ENCODE data around the gene PKHD1. TPM values are rescaled to one million over a fixed set of nuclear protein-coding genes. Genes with fewer than 3 reads are reported as not detected.

Gene PKHD1
- total RNA-seq, 1 experiment from 2014 or later = not detected

DNA sequence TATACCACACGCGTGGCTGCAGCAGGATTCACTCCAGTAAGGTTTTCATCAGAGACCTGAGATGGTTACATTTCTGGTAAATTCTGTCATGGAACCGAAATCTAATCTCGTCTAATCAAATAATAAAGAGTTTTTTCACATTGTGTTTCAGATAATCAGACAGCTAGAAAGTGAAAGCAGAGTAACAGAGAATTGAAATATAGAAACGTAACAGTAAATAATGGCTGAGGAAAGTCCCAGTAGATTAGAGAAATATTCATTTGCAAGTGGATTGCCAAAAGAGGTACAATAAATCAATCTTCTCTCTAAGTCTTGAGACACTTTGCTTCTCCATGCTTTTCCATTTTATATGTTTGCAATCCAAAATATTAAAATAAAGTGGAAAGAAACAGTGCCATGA lies 42.4 kb downstream of the PKHD1 start:
- DNase-seq (ENCODE audit: low read depth) = no peak

DNA sequence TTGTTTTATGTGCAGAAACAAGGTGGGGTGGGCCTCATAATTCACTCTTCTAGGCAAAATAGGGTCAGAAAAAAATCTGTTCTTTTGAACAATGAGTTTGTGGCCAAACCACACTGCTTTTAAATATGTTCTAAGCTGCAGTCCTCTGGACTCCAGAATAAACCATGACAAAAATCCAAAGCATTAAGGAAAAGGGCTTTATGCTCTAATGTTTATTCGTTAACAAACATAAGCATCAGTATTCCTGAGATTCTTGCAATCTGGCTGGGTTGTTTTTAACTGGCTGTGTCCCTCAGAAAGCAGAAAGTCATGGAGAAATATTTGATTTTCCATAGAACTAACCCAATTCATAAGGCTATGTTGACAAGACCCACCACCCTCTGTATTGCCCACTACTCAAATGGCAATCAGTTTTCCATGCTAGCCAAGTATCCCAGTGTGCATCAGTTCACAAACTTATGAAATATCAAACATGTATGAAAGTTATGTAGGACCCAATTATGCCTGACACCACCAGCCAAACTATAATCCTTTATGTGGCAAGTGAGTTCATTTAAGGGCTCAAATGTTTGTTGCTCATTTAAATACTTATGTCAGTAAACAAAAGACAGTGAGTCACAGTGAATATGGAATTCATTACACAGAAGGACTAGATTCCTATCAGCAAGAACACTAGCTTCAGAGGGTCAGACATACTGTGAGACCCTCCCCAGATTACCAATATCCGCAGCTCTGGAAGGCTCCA lies 45.1 kb downstream of the PKHD1 start:
- DNase-seq (ENCODE audit: low read depth) = no peak

DNA sequence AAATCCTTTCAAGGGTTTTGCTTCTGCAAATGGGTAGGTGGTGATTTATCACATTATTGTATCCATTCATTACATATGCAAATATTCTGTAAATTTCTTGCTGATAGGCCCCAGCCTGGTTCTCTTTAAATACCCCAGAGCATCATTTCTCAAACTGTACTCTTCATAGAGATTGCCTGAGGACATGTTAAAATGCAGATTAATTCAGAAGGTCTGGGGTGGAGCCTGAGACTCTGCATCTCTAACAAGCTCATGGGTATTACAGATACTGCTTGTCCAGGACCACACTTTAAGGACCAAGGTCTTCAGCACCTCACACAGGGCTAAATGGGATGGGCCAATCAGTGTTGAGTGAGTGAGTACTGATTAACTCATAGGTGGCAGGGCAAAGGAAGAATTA lies 46.3 kb downstream of the PKHD1 start:
- no peak for DNase-seq (ENCODE audit: low read depth)

DNA sequence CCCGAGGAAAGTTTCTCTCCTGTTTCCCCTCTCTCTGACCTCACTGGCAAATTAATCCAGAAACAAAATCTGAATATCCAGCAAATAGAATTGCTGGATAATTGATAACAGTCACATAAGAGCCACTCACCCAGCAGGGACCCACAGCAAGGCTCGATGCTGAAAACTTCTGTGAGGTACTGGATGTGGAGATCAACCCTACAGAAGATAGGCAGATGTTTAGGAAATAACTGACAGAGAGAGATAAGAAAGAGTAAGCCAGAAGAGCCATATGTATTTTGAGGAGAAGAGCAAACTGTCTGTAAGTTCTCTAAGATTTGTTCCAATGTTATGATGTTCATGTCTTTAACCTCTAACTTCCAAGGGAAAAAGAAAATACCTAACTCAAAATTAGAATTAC lies 59.7 kb downstream of the PKHD1 start:
- no peak for DNase-seq (ENCODE audit: low read depth)

DNA sequence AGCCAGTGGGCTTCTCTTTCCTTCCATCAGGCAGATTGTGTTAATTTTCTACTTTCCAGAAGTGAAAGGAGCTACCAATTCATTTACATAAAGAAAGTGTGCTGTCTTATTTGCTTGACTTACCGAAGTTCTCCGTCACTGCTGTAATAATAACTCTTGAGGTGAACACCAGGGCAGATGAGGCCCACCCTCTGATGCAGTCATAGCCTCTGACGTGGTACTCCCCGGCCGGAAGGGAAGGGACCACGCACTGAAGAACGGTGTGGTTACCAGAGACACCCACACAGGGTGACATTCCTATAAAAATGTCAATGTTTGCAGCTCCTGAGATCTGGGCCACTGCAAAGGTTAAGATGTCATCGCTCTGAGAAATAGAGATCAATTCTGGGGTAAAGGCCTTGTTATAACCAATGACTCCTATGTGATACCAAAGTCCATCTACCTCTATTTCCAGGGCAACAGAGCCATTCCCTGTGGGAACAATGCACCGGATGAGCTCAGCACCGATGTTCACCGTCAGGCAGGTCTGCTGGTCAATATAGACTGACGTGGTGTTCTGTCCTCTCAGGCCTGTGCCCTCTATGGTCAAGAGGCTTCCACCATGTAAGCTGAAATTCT lies 62.9 kb downstream of the PKHD1 start:
- no peak for DNase-seq (ENCODE audit: low read depth)

DNA sequence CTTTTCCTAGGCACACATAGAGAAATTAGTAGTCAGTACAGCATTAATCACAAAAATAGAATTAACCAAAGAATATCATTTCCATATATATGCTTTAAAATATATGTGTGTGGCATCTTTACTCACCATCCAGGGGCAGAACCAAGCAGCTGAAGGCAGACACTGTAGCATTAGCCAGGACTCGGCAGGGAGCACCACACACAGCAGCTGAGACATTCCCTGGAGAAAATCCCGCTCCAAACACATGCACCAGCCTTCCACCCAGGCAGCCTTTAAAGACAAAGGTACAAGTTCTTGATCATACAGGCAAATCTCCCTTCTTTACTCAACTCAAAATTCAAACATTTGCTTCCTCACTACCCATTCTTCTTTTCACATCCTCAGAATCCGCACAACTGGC lies 64.7 kb downstream of the PKHD1 start:
- DNase-seq (ENCODE audit: low read depth) = no peak

DNA sequence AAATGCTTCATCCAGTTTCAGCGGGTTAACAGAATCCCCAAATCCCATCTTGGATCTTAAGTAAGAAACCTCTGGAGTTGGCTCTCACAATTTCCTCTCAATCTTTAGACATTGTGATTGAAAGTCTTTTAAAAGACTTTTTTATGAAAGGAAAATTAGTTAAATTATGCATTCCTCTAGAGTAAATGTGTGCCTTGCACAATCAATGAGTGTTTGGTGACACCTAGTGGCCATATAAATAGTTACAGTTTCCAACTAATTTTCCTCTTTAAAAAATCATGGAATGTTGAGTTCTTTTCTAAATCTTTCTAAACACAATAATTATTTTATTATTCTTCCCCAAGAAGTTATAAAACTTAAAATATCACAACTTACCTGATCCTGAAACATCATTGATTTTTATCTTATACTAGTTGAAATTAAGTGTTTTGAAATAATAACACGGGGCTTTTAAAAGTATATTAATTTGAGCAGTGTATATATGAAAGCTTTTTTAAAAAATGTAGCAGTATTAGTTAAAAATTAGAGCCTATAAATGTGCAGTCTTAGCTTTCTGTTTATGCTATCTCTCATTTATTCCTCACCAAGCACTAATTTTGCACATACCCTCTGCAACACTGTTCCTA lies 66.4 kb downstream of the PKHD1 start:
- DNase-seq (ENCODE audit: low read depth) = peak; percentile 16

DNA sequence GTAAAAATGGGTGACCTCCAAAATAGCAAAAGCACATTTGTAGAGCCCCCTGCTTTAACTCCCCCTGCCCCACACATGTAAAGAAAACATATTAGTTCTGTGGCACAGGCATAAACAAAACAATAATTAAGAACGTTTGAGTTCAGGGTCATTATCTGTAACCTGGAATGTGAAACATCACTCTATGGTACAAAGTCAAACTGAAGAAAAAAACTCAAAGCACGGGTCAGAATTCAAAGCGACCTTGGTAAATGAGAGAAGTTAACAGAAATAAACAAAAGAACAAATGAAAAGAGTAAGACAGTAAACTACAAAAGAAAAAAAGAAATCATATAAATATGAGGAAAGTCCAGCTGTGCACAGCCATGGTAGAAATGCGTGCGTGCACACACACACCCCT lies 67.5 kb downstream of the PKHD1 start:
- no peak for DNase-seq (ENCODE audit: low read depth)

DNA sequence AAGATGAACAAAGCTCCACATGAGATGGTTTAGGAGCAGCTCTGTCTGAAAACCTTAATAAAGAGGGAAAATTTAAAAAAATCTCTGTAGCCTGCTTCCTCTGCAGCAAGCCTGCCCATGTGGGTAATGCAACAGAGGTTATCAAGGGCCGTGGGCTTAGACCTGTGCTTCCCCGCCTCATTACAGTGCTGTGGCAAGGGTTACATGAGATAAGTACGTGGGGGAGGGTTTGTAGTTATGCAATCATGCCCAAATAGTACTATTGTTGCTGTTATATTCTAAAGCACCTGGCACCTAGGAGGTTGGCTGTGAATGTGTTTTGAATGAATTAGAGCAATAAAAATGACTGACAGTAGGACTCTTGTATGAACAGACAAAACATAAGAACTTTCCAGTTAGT lies 68.3 kb downstream of the PKHD1 start:
- no peak for DNase-seq (ENCODE audit: low read depth)

DNA sequence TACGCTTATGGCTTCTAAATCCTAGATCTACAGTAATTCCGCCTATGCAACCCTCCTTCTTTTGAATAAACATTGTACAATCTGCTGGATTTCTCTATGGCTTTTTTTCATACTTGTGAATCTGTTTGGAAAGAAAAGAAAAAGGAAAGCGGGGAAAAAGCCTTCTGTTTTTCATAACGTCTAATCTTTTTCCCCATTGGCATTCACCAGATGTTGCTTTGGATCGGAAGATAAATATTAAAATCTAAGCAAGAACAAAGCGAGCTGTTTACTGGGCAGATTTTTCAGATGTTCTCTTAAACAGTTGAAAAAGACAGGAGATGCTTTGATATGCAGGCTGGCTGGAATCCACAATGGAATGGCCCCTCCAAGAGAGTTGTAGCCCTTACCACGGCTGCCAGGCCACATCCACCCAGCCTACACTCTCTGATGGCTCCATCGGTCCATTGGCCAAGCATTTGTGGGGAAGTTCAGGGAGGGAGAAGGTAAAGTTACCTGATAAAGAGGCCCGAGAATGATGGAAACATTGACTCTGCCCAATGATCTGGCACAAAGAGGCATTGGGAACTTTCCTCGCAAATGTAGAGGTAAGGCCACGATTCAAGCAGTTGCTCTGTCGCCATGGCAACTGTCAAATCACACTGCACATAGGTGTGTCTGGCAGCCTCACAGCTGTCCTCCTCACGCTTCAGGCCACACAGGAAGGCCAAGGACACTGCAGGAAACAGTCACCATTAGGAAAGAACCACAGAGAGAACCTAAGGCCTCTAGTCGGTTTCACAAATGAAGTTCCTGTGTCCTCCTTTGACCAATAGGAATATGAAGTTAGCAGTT lies 70.3 kb downstream of the PKHD1 start:
- no peak for DNase-seq (ENCODE audit: low read depth)

DNA sequence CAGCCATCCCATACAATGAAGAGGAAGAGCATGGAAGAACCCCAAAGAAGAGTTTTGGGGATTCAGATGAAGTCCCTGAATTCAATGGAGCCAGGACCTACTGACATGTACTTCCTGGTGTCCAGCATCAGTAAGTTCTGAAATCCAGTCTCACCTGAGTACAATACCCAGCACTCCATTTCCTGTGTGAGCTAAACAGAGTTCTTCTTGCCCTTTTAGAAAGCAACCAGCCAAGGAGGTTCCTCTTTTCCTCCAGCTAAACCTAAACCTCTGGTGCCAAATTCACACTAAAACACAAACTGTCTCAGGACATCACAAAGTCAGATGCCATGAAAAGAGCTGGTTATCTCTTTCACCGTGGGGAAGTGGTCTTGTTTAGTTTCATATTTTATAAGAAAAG lies 71.5 kb downstream of the PKHD1 start:
- DNase-seq (ENCODE audit: low read depth) = no peak

DNA sequence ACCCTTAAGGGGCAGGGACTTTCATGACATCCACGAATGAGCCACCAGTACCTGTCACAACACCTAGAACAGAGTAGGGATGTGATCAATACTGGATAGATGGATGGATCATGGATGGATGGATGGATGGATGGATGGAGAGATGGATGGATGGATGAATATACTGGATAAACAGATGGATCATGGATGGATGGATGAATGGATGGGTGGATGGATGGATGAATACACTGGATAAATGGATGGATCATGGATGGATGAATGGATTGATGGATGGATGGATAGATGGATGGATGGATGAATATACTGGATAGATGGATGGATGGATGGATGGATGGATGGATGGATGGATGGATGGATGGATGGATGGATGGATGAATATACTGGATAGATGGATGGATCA lies 73.0 kb downstream of the PKHD1 start:
- no peak for DNase-seq (ENCODE audit: low read depth)

DNA sequence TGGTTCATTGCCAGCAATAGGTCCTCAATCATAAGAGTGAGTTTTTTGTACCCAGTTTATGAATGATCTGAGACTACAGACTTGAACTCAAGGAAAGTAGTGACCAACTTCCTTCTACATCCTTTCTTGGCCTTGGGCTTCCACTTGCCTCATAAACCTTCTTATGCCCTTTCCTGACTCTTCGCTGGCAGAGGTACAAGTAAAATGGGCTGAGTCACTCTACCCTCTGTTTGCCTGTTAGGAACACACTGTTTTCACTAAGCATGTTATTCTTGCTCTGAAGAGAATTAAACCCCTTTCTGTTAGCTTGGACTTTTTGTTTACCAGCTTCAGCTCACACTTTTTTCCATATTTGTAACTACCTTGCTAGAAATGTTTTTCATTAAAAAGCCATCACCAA lies 74.4 kb downstream of the PKHD1 start:
- peak; percentile 31 for DNase-seq (ENCODE audit: low read depth)

DNA sequence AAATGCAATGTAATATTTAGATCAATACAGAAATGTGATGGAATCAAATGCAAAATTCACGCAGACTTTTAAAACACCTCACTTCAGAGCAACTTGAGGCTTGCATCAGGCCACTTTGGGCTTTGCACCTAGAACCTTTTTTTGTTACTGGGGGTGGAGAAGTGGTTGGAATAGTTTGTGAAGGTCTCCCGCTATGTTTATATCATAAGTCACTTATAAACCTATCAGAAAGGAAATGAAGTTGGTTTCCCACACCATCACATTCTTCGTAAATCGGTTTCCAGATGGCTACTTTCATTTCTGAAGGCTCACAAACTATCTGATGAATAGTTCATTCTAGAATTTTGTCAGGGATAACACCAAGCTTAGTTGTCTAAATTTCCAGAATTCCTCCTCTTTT lies 74.8 kb downstream of the PKHD1 start:
- DNase-seq (ENCODE audit: low read depth) = no peak

DNA sequence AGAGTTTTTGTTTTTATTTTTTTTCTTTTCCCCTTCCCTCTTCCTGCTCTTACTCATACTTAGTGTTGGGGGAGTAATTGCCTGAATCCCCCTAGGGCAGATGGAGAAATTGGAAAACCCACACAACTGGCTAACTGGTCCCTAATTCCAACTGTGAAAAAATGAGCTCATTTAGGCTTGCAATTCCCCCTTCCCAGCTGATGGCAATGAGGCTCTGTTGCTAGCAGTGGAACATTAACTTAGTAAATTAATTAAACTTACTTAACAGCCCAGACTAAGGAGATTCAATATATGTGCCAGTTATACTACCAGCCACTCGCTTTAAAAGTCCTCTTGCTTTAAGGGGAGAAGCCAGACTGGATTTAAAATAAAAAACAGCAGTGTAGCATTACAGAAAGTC lies 76.6 kb downstream of the PKHD1 start:
- no peak for DNase-seq (ENCODE audit: low read depth)

DNA sequence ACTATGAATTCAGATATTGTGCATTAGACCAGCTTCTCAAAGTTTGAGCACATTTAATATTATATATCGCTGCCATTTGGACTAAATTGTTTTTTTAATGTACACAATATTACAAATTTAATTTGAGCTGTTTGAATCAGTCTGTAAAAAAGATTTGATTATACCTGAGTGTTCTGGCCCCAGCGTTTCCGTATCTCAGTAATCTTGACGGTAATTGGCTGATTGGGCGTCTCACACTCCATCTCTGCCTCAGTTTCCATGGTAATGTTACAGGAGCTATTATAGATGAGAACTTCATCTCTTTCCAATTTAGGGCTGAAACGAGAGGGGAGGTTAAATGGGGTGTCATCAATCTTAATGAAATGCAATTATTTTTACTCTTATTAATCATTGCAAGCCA lies 77.3 kb downstream of the PKHD1 start:
- DNase-seq (ENCODE audit: low read depth) = no peak

DNA sequence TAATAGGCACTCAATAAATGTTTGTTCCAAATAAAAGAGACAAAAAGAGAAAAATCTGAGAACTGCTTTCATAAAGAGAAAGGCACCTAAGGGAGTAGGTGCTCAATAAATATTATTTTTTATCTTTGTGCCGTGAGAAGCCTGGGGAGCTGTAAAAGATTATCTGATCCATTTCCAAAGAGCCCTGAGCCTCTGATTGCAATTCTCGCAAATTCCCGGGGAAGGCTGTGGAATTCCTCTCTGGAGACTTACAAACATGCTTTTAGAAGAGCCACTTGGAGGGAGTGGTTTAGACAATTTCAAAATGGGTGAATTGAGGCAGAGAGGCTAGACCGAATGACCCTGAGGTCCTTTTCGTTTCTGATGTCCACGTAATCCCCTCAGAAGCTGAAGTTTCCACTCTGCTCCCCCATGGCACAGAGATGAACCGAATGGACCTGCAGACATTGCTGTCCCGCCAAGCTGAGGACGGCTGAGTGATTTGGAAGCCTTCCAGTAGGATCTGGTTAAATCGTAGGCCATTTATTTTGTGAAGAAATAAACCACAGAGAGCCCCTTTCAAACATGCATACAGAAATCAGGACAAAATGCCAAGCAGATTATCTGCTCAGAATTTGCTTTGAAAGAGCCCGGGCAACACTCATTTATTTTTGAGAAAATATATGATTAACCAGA lies 77.8 kb downstream of the PKHD1 start:
- DNase-seq (ENCODE audit: low read depth) = no peak

DNA sequence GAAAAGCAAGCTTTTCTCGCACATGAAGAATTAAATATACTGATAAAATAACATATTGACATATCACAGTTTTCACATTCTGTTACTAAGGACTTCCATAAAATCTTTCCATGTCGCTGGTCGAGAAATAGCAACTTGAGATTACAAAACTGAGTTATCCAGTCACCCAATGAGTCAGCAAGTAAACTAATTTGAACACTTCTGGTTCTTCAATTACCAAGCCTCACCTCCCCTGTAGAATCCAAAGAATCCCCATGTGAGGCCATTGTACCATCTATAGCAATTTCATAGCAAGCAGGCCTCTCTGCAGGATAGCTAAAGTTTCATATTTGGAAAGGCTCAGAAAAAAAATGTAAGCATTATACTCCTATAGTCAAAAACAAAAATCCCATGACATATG lies 87.3 kb downstream of the PKHD1 start:
- no peak for DNase-seq (ENCODE audit: low read depth)

DNA sequence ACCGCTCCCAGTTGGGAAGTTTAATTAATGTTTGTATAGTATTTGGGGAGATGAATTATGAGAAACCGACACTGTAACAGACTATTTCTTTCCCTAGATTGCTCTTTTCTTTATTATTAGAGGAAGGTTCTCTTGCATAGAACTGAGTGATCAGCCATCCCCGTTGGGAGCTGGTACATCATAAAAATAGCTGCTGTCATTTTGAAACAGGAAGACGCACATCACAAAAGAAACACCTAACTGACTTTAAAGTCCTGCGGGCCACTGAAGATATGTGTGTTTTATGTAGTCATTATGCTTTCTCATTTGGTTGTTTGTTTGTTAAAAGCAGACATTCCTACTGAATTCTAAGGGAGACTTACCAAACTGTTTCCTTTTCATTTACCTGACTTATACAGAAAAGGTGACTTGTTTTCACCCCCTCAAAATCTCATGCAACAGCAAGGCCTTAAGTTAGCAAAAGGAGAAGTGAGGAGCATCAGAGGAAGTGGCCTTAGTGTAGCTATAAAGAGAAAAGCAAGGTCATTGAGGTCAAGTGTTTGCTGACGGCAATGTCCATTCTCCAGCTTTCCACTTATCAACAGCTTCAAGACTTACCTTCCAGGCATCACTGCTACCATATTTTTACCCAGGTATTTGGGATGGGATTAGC lies 91.0 kb downstream of the PKHD1 start:
- DNase-seq (ENCODE audit: low read depth) = no peak

DNA sequence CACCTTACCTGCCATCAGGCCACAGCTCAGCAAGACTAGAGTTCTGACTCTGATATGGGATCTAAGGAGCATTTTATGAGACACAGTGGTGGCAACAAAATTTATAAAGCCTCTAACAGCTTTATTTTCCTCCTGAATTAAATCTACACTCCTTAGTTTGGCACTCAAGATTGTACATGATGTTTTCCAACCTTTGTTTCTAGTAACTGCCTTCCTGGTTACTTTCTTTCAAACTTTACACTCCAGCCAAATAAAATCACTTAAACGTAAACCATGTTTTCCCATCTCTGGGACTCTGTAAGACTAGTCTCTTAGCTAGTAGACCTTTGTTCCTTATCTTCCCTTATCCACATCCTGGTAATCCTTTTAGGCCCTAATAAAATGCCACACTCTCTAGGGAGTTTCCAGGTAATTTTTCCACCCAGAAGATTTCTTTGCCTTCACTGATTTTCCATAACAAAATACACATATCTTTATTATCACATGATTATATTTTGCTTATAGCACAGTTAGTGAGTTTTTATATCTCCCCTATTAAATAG lies 92.1 kb downstream of the PKHD1 start:
- no peak for DNase-seq (ENCODE audit: low read depth)

DNA sequence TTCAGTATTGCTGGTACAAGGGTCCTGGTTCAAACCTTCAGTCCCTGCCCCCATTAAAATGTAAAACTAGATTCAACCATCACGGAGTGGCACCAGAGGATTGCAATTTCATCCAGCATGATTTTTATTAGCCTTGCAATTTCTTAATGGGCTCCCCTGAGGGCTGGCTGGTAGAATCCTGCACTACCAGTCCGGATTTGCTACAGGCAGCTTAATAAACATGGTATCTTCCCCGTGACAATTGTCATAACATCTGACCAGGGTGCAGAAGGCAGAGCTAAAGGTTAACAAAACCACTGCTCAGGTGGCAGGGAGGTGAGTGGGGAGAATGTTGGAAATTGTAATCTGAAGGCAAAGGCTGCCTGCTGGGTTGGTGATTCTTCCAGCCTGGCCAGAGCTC lies 94.5 kb downstream of the PKHD1 start:
- no peak for DNase-seq (ENCODE audit: low read depth)

All from RPMI7951 (cell line).